ENCODE measurements around the gene LHFPL2. TPM values are rescaled to one million over a fixed set of nuclear protein-coding genes. Genes with fewer than 3 reads are reported as not detected.

LHFPL2 gene
- total and polyA plus RNA-seq, 2 of the 4 experiments (the other 2 are of a cell fraction), result 6.5 to 11.3 TPM

DNA sequence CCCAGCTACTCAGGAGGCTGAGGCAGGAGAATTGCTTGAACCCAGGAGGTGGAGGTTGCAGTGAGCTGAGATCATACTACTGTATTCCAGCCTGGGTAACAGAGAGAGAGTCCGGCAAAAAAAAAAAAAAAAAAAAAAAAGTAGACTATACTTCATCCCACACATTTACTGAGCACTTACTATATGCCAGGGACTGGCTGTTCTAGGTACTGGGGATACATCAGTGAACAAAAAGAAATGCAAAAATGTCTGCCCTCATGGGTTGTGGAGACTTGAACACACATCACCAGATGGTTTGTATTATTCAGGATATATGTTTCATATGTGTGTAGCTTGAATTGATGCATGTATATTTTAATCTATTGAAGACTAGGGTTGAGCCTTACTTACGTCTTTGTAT, 2.9 kb upstream of the LHFPL2 start:
- H3K56ac ChIP-seq (ENCODE audit: extremely low read depth, insufficient read depth, low read length), result no peak overlapping the region
- H2BK20ac ChIP-seq (ENCODE audit: low read depth, low read length), result no peak overlapping the region
- intact Hi-C loops (cut with micrococcal nuclease) (no loop called here), in situ Hi-C loops (cut with MboI; ENCODE audit: low sequenced_read_pairs) (no loop called here), dilution Hi-C loops (cut with HindIII; ENCODE audit: low sequenced_read_pairs, unreplicated experiment) (no loop called here)
- no peaks in the 10 kb centered on the region for H4K20me1 ChIP-seq (ENCODE audit: insufficient read depth, low read length)
- no peak overlapping the region for H4K8ac ChIP-seq (ENCODE audit: low read depth in 2 of 2, low read length in 2 of 2)
- no peaks in the 10 kb centered on the region for H3K27me3 ChIP-seq (ENCODE audit: control insufficient read depth, insufficient read depth, low read length)
- H3K23ac ChIP-seq (ENCODE audit: low read depth, low read length), result no peak overlapping the region
- H3K9me3 ChIP-seq (ENCODE audit: control insufficient read depth, insufficient read depth, low read length), result no peaks in the 10 kb centered on the region
- H3K14ac ChIP-seq (replicated peaks; ENCODE audit: low read depth, low read length), result no peak overlapping the region
- no peak overlapping the region for H3K27ac ChIP-seq (ENCODE audit: insufficient read depth, low read length)
- no peak overlapping the region for H3K18ac ChIP-seq (ENCODE audit: low read depth, low read length)
- no peak overlapping the region for H3K4ac ChIP-seq (ENCODE audit: low read depth, low read length)
- whole genome bisulfite sequencing, 2 experiments (ENCODE audit: extremely low coverage in 2 of 2, insufficient read length in 1 of 2), result no CpG with 5 or more reads among the region's 2 CpGs
- H2AK5ac ChIP-seq (ENCODE audit: low read depth, low read length), result no peak overlapping the region
- H3K79me1 ChIP-seq (ENCODE audit: low read depth in 1 of 2, low read length in 2 of 2), result peaks cover 3 to 15% of the 10 kb centered on the region in 2 experiments; a peak in 3 of 4 replicates
- no peak overlapping the region for H2AFZ ChIP-seq (replicated peaks; ENCODE audit: low read length, poor library complexity)
- no peak overlapping the region for H4K5ac ChIP-seq (ENCODE audit: low read depth, low read length)
- no TSS peak for BruUV-seq (replicated peaks)
- no peak for TF ChIP-seq RCOR1 (IDR thresholded peaks at IDR 0.05; ENCODE audit: insufficient replicate concordance, low read length)
- TF ChIP-seq POLR2A (IDR thresholded peaks at IDR 0.05; ENCODE audit: low read depth, low read length), result no peak
- TF ChIP-seq NFE2L2 (IDR thresholded peaks at IDR 0.05; ENCODE audit: low read depth, low read length), result no peak
- TF ChIP-seq FOS (IDR thresholded peaks at IDR 0.05; ENCODE audit: low read depth, low read length), result no peak
- TF ChIP-seq CEBPB (IDR thresholded peaks at IDR 0.05; ENCODE audit: low read depth, low read length), result no peak
- no peak for TF ChIP-seq MAFK (IDR thresholded peaks at IDR 0.05; ENCODE audit: low read depth, low read length)
- TF ChIP-seq, protein P1, sequence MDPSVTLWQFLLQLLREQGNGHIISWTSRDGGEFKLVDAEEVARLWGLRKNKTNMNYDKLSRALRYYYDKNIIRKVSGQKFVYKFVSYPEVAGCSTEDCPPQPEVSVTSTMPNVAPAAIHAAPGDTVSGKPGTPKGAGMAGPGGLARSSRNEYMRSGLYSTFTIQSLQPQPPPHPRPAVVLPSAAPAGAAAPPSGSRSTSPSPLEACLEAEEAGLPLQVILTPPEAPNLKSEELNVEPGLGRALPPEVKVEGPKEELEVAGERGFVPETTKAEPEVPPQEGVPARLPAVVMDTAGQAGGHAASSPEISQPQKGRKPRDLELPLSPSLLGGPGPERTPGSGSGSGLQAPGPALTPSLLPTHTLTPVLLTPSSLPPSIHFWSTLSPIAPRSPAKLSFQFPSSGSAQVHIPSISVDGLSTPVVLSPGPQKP (IDR thresholded peaks at IDR 0.05; ENCODE audit: borderline replicate concordance, low read depth, low read length), result no peak
- no peak for TF ChIP-seq CHD1 (IDR thresholded peaks at IDR 0.05; ENCODE audit: low read depth, low read length)
- TF ChIP-seq, protein P2, sequence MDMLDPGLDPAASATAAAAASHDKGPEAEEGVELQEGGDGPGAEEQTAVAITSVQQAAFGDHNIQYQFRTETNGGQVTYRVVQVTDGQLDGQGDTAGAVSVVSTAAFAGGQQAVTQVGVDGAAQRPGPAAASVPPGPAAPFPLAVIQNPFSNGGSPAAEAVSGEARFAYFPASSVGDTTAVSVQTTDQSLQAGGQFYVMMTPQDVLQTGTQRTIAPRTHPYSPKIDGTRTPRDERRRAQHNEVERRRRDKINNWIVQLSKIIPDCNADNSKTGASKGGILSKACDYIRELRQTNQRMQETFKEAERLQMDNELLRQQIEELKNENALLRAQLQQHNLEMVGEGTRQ (IDR thresholded peaks at IDR 0.05; ENCODE audit: low read depth, low read length), result no peak
- no peak for TF ChIP-seq MXI1 (IDR thresholded peaks at IDR 0.05; ENCODE audit: borderline replicate concordance, low read depth, low read length)
- TF ChIP-seq, protein P3, sequence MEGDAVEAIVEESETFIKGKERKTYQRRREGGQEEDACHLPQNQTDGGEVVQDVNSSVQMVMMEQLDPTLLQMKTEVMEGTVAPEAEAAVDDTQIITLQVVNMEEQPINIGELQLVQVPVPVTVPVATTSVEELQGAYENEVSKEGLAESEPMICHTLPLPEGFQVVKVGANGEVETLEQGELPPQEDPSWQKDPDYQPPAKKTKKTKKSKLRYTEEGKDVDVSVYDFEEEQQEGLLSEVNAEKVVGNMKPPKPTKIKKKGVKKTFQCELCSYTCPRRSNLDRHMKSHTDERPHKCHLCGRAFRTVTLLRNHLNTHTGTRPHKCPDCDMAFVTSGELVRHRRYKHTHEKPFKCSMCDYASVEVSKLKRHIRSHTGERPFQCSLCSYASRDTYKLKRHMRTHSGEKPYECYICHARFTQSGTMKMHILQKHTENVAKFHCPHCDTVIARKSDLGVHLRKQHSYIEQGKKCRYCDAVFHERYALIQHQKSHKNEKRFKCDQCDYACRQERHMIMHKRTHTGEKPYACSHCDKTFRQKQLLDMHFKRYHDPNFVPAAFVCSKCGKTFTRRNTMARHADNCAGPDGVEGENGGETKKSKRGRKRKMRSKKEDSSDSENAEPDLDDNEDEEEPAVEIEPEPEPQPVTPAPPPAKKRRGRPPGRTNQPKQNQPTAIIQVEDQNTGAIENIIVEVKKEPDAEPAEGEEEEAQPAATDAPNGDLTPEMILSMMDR (conservative IDR thresholded peaks at IDR 0.05; ENCODE audit: low read depth, low read length), result no peak
- no peak for TF ChIP-seq RAD21 (IDR thresholded peaks at IDR 0.05; ENCODE audit: low read length)
- H3K4me2 ChIP-seq (ENCODE audit: low read depth, low read length), result no peak overlapping the region
- no peak overlapping the region for H3K9ac ChIP-seq (ENCODE audit: low read depth, low read length)
- no peaks in the 10 kb centered on the region for H3K36me3 ChIP-seq (ENCODE audit: control insufficient read depth, insufficient read depth, low read length)
- ChIA-PET POLR2A (ENCODE audit: unreplicated experiment) (no interaction called here), CTCF (interaction anchor here (0.7 kb wide), 1 partner anchor 11 kb away, joined by 3 read pairs; no protein-coding TSS in a partner anchor)
- no peak overlapping the region for H2BK5ac ChIP-seq (ENCODE audit: low read depth, low read length, poor library complexity, severe bottlenecking)
- no peak overlapping the region for H2BK120ac ChIP-seq (ENCODE audit: low read depth, low read length)
- H4K91ac ChIP-seq (ENCODE audit: insufficient read depth, low read depth, low read length), result no peak overlapping the region
- no peak overlapping the region for H3K4me3 ChIP-seq (ENCODE audit: insufficient read depth, low read depth, low read length)
- ATAC-seq (ENCODE audit: low read depth) (no peak), DNase-seq (no peak)
- H2BK15ac ChIP-seq (ENCODE audit: low read depth, low read length), result no peak overlapping the region
- peaks cover 9% of the 10 kb centered on the region for H3K4me1 ChIP-seq (ENCODE audit: control insufficient read depth, insufficient read depth, low read length)
- no peak overlapping the region for H2AK9ac ChIP-seq (replicated peaks; ENCODE audit: low read depth, low read length, poor library complexity)
- H3K9me1 ChIP-seq (ENCODE audit: insufficient read depth, low read length), result peaks cover 2% of the 10 kb centered on the region; the same call in 1 of the 2 replicates

Measured in IMR-90 (cell line).